Measurements from ENCODE around the gene CSNK1E.

GRCh38 chr22:38335077-38335476 is 17.8 kb upstream of the CSNK1E start:
- TF ChIP-seq CTCF (IDR thresholded peaks at IDR 0.05; ENCODE audit: low read depth, low read length) (no peak), EZH2phosphoT487 (IDR thresholded peaks at IDR 0.05; ENCODE audit: low read depth) (no peak)
